Measurements from ENCODE around the gene CLDN18.

The CLDN18 gene

GRCh38 chr3:138027821-138028220 is 17.9 kb downstream of the CLDN18 start:
- DNase-seq, result no peak

- no peak for DNase-seq
Measured at GRCh38 chr3:138030734-138031280, 20.8 kb downstream of the CLDN18 start.

GRCh38 chr3:138031536-138031935 is 21.6 kb downstream of the CLDN18 start:
- DNase-seq, result no peak

DNA sequence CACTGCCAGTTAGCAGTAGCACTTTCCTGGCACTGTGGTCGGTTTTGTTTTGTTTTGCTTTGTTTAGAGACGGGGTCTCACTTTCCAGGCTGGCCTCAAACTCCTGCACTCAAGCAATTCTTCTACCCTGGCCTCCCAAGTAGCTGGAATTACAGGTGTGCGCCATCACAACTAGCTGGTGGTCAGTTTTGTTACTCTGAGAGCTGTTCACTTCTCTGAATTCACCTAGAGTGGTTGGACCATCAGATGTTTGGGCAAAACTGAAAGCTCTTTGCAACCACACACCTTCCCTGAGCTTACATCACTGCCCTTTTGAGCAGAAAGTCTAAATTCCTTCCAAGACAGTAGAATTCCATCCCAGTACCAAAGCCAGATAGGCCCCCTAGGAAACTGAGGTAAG is 22.6 kb downstream of the CLDN18 start:
- DNase-seq, result no peak

DNA sequence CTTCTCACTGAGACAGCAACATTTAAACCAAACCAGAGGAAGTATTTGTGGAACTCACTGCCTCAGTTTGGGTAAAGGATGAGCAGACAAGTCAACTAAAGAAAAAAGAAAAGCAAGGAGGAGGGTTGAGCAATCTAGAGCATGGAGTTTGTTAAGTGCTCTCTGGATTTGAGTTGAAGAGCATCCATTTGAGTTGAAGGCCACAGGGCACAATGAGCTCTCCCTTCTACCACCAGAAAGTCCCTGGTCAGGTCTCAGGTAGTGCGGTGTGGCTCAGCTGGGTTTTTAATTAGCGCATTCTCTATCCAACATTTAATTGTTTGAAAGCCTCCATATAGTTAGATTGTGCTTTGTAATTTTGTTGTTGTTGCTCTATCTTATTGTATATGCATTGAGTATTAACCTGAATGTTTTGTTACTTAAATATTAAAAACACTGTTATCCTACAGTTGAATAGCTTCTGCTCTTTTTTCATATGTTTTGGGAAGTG is 23.3 kb downstream of the CLDN18 start:
- DNase-seq, result no peak

GRCh38 chr3:138034918-138035317 is 25.0 kb downstream of the CLDN18 start:
- no peak for DNase-seq

- DNase-seq, result no peak
Measured at GRCh38 chr3:138036572-138036971, 26.6 kb downstream of the CLDN18 start.

DNA sequence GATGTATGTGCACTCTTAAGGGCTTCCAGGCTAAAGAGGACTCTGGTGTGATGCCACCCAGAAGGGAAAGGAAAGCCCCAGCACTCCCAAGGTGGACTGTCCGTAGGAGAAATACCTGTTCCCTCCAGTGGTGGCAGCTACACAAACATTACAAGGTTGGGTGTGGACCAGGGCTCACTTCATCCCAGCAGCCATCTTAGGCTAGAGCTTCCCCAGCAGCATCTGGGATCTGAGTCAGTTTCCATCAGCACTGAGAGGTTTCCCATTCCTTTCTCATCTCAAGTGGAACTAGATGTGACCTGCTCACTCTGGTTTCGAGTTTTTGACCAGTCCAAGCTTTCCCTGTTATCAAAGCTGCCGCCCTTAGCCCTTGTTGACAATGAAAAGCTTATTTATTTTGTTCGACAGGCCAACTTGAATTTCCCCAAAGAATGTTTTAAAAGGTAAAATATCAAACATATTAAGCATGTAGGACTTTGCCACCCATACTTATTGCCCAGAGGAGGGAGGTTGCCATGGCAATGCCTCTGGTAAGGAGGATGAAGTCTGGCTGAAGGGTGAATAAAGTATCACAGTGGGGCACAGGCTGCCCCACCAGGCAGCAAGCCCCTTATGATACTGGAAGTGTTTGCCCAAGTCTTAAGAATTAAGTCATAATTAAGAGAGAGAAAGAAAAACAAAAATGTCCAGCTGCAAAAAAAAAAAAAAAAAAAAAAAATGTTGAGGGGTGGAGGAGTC is 28.9 kb downstream of the CLDN18 start:
- DNase-seq, result no peak

DNA sequence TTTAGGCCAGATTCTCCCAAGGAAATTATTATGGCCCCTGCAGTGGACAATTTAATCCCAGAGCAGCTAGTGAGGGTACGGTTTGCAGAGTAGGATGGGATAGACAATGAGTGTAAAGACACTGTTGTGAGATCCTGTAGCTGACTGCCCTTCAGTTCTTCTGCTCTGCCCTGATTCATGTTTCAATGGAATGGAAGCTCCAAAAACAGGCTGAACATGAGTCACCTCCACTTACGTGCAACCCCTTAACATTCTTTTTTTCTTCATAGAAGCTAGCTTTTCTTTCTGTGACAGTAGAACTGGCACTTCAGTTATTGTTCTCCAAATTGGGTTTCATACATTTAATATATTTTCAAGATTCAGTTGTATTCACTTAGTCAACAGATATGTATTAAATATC is 32.1 kb downstream of the CLDN18 start:
- DNase-seq, result peak; percentile 86

- peak; percentile 94 for DNase-seq
Measured at GRCh38 chr3:138043266-138044029, 33.5 kb downstream of the CLDN18 start.

DNA sequence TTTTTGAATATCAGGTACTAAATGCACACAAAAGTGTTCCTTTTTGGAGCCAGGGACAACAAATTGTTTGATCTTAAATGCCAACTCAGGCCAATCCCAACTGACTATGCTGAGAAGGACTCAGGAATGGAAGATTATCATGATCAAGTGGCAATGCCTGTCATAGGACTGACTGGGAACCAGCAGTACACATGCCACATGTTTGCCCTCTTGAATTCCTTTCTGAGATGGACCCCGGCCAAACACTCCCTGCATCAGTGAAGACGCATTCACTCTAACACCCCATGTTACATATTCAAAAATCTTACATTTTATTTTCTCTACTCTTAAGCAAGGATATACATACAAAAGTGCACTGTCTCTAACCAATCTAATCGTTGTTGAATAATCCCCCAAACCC is 36.1 kb downstream of the CLDN18 start:
- DNase-seq, result no peak

- DNase-seq, result no peak
Measured at GRCh38 chr3:138046955-138047354, 37.0 kb downstream of the CLDN18 start.

DNA sequence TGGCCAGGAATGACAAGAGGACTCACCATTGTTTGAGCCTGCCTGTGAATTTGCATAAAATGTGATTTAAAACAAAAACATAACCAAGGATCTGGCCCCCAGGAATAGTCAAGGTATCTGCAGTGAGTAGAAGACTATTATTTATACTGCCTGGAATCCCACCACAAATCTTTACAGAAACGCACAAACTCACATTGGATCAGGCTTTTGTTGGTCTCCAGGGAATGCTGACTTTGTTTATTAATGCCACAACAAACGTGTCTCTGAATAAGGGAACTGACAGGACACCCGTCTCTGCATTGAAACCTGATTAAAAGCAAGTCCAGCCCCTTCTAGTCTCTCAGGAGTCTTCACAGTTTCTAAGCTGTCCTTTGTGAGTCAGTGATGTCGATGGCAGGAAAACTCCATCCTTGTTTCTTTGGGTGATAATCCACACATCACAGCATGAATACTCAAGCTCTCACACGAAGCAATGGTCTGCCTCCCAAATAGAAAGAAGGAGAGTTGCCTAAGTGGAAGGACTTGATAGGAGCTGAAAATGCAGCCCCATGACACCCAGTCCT is 37.7 kb downstream of the CLDN18 start:
- DNase-seq, result no peak

DNA sequence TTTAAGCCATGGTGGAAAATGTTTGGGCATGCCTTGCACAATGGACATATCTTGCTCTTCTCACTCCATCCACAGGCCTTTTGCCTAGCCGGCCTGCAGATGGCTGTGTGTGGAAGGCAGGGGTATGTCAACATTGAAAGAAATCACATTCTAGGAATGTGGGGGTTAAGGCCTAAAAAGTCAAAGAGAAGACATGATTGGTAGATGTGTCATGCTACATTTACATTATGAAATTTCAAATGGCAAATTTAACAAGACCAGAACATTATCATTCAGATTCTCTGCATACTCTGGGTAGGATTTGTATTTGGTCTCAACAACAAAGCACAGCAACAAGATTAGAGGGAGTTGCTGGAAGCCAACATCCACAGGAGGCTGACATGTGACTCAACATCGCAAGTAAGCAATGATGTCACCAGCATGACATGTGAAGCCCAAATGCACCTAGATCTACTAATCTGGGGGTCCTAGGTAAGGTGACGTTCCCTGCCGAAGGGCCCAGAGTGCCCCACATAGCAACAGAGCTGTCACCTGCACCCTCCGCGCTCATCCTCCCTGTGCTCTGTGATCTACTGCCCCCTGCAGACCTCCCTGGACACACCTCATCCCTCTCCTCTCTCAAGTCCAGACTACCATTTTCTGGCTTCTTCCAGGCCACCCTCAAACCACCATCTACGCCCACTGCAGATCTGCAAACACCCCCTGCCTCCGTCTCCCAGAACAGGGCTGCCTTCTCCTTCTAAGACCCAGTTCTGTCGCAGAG is 39.4 kb downstream of the CLDN18 start:
- peak; percentile 61 for DNase-seq

- DNase-seq, result peak; percentile 47
Measured at GRCh38 chr3:138051947-138052802, 42.2 kb downstream of the CLDN18 start.

DNA sequence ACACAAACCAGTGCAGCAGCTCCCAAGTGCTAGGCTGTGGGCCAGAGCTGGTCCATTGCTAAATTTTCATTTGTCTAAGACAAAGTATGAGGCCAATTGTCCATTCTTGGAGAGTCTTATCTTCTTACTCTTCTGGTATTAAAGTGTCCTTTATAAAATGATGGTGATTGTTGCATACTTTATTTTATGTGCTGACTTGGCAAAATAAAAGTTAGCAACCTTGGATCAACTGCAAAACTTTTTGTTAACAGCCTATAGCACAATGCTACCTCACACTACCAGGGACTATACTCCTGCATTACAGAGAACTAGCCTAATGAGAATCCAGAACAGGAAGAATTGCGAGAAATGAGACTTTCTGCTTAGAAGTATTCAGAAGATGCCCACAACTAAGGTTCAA is 44.1 kb downstream of the CLDN18 start:
- no peak for DNase-seq

DNA sequence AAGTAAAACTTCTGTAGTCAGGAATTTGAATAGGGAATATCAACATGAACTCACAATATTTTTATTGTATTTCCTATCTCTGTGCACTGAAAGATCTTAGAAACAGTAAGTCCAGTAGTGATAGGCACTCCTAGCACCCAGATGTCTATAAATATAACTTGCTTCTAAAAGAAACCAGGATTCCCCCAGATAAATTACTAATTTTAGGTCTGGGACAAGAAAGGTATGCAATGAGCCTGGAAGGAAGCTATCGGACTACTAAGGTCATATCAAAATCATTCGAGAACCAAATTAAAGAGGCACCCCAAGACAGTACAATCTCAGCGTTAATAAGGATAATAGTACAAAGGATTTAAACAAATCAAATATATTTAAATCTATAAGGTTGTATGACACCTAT is 47.4 kb downstream of the CLDN18 start:
- no peak for DNase-seq

DNA sequence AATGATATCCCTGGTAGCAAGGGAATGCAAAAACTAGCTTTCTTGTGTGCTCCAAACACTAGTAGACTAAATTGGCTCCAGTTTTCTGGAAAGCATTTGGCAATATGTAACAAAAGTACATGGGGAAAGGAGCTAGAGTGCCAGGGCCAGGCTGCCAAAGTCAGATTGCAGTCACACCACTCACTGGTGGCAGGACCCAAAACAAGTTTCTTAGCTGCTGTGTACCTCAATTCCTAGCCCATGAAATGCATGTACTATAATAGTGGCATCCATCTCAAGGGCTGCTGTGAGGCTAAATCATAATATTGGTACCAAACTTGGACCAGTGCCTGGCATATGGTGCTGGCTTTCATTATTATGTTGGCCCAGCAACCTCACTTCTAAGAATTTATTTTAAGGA is 49.3 kb downstream of the CLDN18 start:
- DNase-seq, result no peak

DNA sequence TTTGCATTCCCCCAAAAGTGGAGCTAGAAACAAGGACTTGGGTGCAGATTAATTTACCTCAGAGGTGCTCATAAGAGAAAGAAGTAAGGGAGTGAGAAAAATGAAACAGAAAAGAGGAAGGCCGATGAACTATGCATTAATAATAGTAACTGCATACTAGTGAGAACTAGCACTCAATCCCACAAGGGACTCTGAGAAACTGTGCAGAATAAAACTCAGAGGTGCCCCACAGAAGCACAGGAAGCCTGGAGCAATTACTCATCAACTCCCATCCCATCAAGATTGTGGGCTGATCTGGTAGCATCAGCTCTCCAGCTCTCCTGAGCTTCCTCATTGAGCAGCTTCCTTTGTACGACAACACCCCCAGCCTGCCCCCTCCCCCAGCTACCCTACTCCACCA is 50.8 kb downstream of the CLDN18 start:
- peak; percentile 21 for DNase-seq

DNA sequence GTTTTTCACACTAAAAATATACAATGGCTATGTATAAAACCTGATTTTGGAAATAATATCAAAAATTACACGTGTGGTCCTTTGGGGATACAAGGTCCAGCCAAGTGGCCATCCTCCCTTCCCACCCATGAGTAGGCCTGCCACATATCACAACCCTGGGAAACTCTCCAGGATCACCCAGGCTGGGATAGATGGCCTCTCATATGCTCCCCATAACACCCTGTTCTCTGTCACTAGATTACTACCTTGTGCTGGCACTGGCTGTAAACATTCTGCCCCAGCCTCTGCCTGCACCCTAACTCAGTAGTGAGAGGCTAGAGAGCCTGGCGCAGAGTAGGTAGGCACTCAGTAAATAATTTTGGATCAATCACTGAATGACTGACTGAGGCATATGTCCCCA is 52.1 kb downstream of the CLDN18 start:
- DNase-seq, result no peak

DNA sequence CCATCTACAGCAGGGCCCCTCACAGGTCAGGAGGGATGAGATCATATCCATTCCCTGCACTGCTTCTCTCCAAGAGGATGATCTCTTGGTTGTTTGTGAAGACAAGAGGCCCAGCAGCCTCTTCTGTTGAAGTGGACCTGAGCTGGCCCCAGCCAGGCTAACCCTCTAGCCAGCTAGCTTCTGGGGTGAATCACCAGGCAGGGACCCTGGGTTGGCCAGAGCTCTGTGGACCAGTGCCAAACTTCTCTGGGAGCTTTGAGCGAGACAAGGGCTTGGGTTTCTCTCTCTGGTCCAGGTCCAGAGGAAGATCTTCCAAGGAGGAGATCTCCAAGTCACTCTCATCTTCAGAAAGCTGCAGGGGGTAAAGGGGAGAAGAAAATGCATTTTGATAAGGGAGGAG is 52.7 kb downstream of the CLDN18 start:
- DNase-seq, result peak; percentile 54

DNA sequence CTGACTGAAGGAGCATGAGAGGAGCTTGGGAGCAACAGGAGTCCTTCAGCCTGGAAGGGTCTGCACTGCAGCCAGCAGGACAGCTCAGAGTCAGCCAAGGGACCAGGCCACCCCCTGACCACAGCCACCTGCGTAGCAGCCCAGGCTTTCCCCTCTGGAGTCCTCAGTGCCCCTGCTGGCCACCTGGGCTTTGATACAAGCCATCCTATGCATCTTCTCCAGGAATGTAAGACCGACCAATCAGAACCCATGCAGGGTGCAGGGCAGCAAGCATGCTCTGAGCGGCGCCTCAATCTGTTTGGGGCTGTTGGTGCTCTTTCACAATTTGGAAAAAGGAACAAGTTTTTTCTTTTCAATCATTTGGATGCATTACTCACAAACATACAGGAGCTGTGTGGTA is 53.5 kb downstream of the CLDN18 start:
- DNase-seq, result no peak

Data from fibroblast of skin of back (primary cell).